ENCODE measurements around the gene ITIH4. TPM values are rescaled to one million over a fixed set of nuclear protein-coding genes. Genes with fewer than 3 reads are reported as not detected.

Gene ITIH4
- polyA plus RNA-seq, 1 of the 3 experiments (the other 2 are of a cell fraction), result 2.0 TPM

GRCh38 chr3:52792413-52792812 is 38.1 kb downstream of the ITIH4 start (continued):
- TF ChIP-seq CTCF (IDR thresholded peaks at IDR 0.05), result no peak
- no peak for TF ChIP-seq ELF1 (IDR thresholded peaks at IDR 0.05)
- no peak for TF ChIP-seq GATA2 (CRISPR knock-in tag; IDR thresholded peaks at IDR 0.05)
- no peak for TF ChIP-seq TCF12 (IDR thresholded peaks at IDR 0.05)
- no peak for TF ChIP-seq RAD21 (IDR thresholded peaks at IDR 0.05; ENCODE audit: low read length)
- no peak for TF ChIP-seq POLR2AphosphoS5 (IDR thresholded peaks at IDR 0.05; ENCODE audit: low read depth, low read length)
- no peak for TF ChIP-seq EZH2phosphoT487 (IDR thresholded peaks at IDR 0.05; ENCODE audit: borderline replicate concordance, low read depth)
- TF ChIP-seq USF2 (IDR thresholded peaks at IDR 0.05; ENCODE audit: borderline replicate concordance, low read depth, low read length), result no peak
- no peak for TF ChIP-seq MXI1 (IDR thresholded peaks at IDR 0.05; ENCODE audit: low read depth, low read length)

GRCh38 chr3:52791928-52792327 is 38.5 kb downstream of the ITIH4 start:
- Histone ChIP-seq H3K79me2 (ENCODE audit: insufficient read depth) (no peaks in the 10 kb centered on the region), H3K36me3 (replicated peaks in 1 of 2; ENCODE audit: control insufficient read depth in 1 of 2, insufficient read depth in 2 of 2, low read length in 1 of 2) (no peaks in the 10 kb centered on the region), H2AFZ (ENCODE audit: low read depth) (no peak overlapping the region), H3K9me3 (no peaks in the 10 kb centered on the region), H3F3A (replicated peaks; ENCODE audit: insufficient read depth) (no peaks in the 10 kb centered on the region), H3K9me2 (no peaks in the 10 kb centered on the region), H3K9ac (no peak overlapping the region), H3K27ac (ENCODE audit: low read depth in 2 of 2, low read length in 1 of 2) (no peak overlapping the region), H3K4me1 (ENCODE audit: control insufficient read depth in 1 of 2, insufficient read depth in 2 of 2, low read depth in 1 of 2, low read length in 1 of 2) (peaks cover 0 to 3% of the 10 kb centered on the region in 2 experiments; a peak in 1 of 4 replicates), H3K4me3 (ENCODE audit: low read depth in 2 of 2, low read length in 1 of 2) (no peak overlapping the region), H3K4me2 (no peak overlapping the region), H3K27me3 (ENCODE audit: insufficient read depth) (no peaks in the 10 kb centered on the region), H4K20me1 (ENCODE audit: insufficient read depth) (no peaks in the 10 kb centered on the region)
- WGBS (ENCODE audit: low lambda C conversion rate), result 64% methylated on average over 3 of the region's 4 CpGs
- ChIA-PET CTCF (interaction anchor here (1.2 to 1.3 kb wide), 2 partner anchors 14 to 54 kb away, joined by 3 to 5 read pairs; no protein-coding TSS in a partner anchor), POLR2A (interaction anchor here (1.8 kb wide), 1 partner anchor 11 kb away, joined by 6 read pairs; no protein-coding TSS in a partner anchor)
- DNase-seq, result no peak
- TF ChIP-seq USF2 (IDR thresholded peaks at IDR 0.05; ENCODE audit: borderline replicate concordance, low read depth, low read length), result no peak

- WGBS (ENCODE audit: low lambda C conversion rate), result 78% methylated on average over 5 of the region's 12 CpGs
- Histone ChIP-seq H3K4me1 (ENCODE audit: control insufficient read depth in 1 of 2, insufficient read depth in 2 of 2, low read depth in 1 of 2, low read length in 1 of 2) (peaks cover 0 to 3% of the 10 kb centered on the region in 2 experiments; a peak in 1 of 4 replicates), H3K27me3 (ENCODE audit: insufficient read depth) (no peaks in the 10 kb centered on the region), H2AFZ (ENCODE audit: low read depth) (no peak overlapping the region), H3K4me3 (ENCODE audit: low read depth in 2 of 2, low read length in 1 of 2) (no peak overlapping the region), H3K36me3 (replicated peaks in 1 of 2; ENCODE audit: control insufficient read depth in 1 of 2, insufficient read depth in 2 of 2, low read length in 1 of 2) (no peaks in the 10 kb centered on the region), H3K9me2 (no peaks in the 10 kb centered on the region), H4K20me1 (ENCODE audit: insufficient read depth) (no peaks in the 10 kb centered on the region), H3K79me2 (ENCODE audit: insufficient read depth) (no peaks in the 10 kb centered on the region), H3K9me3 (no peaks in the 10 kb centered on the region), H3K9ac (no peak overlapping the region), H3F3A (replicated peaks; ENCODE audit: insufficient read depth) (no peaks in the 10 kb centered on the region), H3K4me2 (no peak overlapping the region), H3K27ac (ENCODE audit: low read depth in 2 of 2, low read length in 1 of 2) (no peak overlapping the region)
- POLR2A ChIA-PET, result interaction anchor here (1.8 kb wide), 1 partner anchor 11 kb away, joined by 6 read pairs; no protein-coding TSS in a partner anchor
- CTCF ChIA-PET, result interaction anchor here (1.0 to 1.9 kb wide), 4 partner anchors 8 to 55 kb away, joined by 3 to 5 read pairs (median 4); no protein-coding TSS in a partner anchor
- no peak for DNase-seq
- TF ChIP-seq TCF12 (IDR thresholded peaks at IDR 0.05), result no peak
- TF ChIP-seq SMC3 (IDR thresholded peaks at IDR 0.05; ENCODE audit: low read depth, low read length), result no peak
- TF ChIP-seq FOXM1 (IDR thresholded peaks at IDR 0.05; ENCODE audit: low read depth), result no peak
- TF ChIP-seq RAD21 (IDR thresholded peaks at IDR 0.05; ENCODE audit: low read length), result no peak
- no peak for TF ChIP-seq FOSL2 (IDR thresholded peaks at IDR 0.05; ENCODE audit: borderline replicate concordance, low read depth)
- no peak for TF ChIP-seq REST (IDR thresholded peaks at IDR 0.05; ENCODE audit: low read depth, low read length)
- no peak for TF ChIP-seq FOXJ3 (CRISPR knock-in tag; IDR thresholded peaks at IDR 0.05)
- no peak for TF ChIP-seq USF1 (IDR thresholded peaks at IDR 0.05; ENCODE audit: borderline replicate concordance, low read depth)
- no peak for TF ChIP-seq CHD2 (IDR thresholded peaks at IDR 0.05; ENCODE audit: low read length, partially characterized antibody)
- TF ChIP-seq NFIC (IDR thresholded peaks at IDR 0.05; ENCODE audit: borderline replicate concordance), result no peak
- no peak for TF ChIP-seq GABPA (IDR thresholded peaks at IDR 0.05; ENCODE audit: low read depth)
- TF ChIP-seq ELF1 (IDR thresholded peaks at IDR 0.05), result no peak
Measured at GRCh38 chr3:52791366-52791765, 39.1 kb downstream of the ITIH4 start.

Data from SK-N-SH (cell line).